Hematopoietic multipotent progenitor cell treated with erythropoietin and hydrocortisone succinate and interleukin-3 and kit ligand, for 17 days (in vitro differentiated cells): ENCODE measurements around the gene UCHL3.

Experiments used
- DNase-seq: peaks from one replicate; pipeline ENCODE4 v3.0.0-alpha.2; 2015; ENCODE audit warnings: low spot score

Gene UCHL3

DNA sequence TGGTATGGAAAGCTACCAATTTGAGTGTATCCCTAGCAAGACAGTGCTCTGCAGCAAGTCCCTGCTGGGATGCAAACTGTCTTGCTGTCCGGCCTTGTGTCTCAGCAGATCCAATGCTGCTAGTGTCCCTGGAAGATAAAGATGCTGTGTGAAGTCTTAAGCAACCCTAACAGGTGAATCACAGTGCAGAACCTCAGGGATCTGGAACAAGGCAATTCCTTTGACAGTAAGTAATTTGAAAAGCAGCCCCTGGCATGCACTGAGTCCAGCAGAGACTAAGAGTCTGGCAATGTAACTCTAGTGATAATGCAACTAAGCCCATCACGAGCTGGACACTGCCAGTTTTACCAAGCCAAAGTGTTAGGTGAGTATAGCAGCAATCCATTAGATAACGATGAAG, 1.7 kb upstream of the UCHL3 start:
- no peak for DNase-seq

DNA sequence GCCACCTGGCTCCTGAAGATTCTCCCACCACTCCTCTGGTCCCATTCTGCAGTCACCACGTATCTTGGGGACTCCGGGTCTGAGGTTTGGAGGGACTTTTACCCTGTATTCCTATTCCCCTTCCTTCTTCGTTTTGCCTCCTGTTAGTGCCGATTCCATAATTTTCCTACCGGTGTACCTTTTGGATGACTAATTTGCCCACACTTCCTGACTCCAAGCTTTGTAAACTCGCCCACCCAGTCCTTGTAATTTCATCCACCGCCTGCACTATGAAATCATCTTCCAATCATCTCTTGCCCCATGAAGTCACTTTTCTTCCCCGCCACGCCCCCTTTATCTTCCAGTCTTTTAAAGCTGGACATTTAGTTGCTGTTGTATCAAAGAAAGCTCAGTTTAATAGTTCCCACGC, 572 bp downstream of the UCHL3 start:
- peak; percentile 45 for DNase-seq

DNA sequence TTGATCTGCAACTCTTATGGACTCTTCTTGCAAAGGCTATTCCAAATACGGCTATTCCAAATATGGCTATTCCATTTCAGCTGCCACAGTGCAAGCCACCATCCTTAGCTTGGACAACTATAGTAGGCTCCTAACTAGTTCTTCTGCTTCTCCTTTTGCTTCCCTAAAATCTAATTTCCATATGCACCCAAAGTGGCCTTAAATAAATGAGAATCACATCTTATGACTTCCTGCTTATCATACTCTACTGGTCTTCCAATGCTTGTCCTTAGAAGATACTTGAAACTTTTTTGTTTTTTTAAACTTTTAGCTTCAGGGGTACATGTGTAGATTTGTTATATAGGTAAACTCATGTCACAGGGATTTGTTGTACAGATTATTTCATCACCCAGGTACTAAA, 4.9 kb downstream of the UCHL3 start:
- no peak for DNase-seq

DNA sequence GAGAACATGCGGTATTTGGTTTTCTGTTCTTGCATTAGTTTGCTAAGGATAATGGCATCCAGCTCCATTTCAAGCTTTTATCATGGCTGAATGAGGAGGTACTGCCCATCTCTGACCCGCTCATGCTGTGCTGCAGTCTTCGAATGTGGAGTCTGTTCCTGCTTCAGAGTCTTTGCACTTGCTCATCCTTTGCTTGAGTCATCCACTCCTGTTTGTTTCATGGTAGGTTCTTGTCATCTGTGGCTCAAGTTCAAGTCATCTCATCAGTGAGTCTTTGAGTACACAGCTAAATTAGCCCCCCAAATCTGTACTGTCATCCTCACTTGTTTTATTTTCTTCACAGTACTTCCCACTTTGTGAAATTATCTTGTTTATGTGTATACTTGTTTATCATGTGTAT, 5.4 kb downstream of the UCHL3 start:
- no peak for DNase-seq

DNA sequence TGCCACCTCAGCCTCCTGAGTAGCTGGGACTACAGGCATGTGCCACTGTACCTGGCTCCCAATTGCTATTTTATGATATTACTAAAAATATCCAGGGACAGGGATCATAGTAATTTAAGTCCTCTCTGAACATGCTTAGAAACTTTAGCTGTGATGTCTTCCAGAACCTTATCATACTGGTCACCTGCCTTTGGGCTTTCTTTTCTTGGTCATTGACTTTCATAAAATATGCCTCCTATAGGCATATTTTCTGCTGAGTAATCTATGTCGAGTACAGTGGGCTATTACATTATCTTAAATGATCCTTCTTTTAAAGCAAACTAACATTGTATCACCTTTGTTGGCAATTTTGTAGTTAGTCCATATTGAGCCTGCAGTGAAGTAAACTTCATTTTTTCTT, 6.2 kb downstream of the UCHL3 start:
- no peak for DNase-seq

GRCh38 chr13:75556961-75557360, 7.4 kb downstream of the UCHL3 start:
- DNase-seq = no peak

GRCh38 chr13:75558145-75558840, 8.7 kb downstream of the UCHL3 start:
- no peak for DNase-seq

GRCh38 chr13:75566658-75567057, 17.1 kb downstream of the UCHL3 start:
- no peak for DNase-seq

DNA sequence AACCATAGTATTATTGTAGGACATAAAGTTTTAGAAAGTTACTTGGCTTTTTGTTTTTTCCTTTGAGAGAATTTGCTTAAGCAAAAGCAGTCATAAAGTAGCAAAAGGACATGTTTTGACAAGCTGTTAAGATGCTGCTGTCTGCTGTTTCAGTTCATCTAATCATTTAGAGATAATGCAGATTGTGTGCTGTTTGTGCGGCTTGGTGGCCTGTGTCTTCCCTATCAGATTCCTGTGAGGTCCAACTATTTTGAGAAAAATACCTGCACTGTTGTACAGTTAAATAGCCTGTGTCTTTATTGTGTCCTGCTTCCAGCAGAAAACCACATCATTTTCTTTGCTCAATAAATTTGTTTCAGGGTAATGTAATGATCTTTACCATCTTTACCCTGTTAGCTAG, 20.0 kb downstream of the UCHL3 start:
- no peak for DNase-seq

DNA sequence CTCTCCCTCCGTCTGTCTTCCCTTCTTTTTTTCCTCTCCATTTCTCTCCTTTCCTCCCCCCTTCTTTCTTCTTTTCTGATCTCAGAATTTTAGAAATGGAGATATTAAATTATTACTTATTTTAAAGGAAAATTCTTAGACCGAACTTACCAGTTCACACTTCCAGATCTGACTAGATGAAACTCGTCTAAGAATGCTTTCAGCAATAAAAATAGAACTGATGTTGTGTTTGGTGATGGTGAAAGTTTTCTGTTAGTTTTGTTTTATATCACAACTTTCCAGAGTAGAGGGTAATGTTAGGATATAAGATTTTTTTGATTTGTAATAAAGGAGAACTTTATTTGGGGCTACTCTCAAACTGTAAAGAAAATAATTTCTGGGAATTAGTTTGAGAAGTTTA, 29.9 kb downstream of the UCHL3 start:
- DNase-seq = no peak

- DNase-seq = no peak
These were observed 32.5 kb downstream of the UCHL3 start for GRCh38 chr13:75581874-75582640.

- DNase-seq = no peak
These were observed 33.5 kb downstream of the UCHL3 start for GRCh38 chr13:75583091-75583490.

DNA sequence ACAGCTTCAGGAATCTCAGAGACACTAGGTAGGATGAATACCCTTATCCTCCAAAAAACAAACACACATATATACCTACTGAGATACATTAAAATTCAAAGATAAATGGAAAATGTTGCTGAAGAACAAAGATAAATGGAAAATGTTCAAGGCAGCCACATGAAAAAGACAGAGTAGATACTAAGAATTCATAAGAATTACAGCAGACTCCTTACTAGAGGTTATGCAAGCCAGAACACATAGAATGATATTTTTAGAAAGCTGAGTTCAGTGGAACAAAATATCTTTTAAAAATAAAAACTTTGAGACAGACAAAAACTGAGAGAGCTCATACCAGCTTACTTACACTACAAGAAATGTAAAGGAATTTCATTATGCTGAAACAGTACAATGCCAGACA, 35.6 kb downstream of the UCHL3 start:
- DNase-seq = no peak

DNA sequence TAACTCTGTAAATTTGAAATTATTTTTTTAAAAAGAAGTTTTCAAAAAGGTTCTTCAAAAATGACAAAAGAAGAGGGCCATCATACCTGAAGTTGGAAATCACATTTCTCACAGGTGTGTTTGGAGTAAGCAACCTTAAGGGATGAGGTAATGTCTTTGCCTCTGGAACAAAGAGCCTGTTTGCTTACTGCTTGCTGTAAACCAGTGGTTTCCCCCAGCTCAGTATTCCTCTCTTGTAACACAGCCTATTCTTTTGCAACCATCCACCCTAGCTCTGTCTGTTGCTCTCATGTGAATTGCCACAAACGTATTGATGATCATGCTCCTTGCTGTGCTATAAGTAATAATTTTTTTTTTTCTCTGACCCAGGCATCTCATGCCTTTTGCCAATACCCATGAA, 38.1 kb downstream of the UCHL3 start:
- DNase-seq = no peak

- DNase-seq = no peak
These were observed 47.1 kb downstream of the UCHL3 start for GRCh38 chr13:75596657-75597182.

- DNase-seq = no peak
These were observed 50.8 kb downstream of the UCHL3 start for GRCh38 chr13:75600371-75600770.

DNA sequence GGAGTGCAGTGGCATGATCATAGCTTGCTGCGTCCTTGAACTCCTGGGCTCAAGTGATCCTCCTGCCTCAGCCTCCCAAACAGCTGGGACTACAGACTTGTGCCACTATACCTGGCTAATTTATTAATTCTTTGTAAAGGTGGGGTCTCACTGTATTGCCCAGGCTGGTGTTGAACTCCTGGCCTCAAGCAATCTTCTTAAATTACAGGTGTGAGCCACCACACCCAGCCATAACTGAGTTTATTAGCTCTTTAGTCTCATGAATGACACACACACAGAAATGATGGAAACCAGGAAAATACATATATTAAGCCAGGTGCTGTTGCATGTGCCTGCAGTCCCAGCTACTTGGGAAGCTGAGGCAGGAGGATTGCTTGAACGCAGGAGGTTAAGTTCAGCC, 53.4 kb downstream of the UCHL3 start:
- DNase-seq = no peak

DNA sequence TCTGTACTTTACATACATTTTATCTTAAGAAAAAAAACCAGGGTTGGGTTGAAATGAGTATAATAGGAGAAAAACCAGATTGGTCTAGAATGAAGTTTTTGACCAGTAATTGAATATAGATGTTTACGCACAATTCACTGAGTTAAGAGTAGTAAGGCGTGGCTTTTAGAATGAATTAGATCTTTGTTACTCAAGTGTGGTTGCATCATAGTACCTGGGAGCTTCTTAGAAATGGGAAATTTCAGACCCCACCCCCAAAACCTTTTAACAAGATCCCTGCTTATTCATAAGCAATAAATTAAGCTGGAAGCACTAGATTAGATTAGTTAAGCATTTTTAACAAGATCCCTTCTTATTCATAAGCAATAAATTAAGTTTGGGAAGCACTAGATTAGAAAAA, 57.9 kb downstream of the UCHL3 start:
- DNase-seq = no peak

DNA sequence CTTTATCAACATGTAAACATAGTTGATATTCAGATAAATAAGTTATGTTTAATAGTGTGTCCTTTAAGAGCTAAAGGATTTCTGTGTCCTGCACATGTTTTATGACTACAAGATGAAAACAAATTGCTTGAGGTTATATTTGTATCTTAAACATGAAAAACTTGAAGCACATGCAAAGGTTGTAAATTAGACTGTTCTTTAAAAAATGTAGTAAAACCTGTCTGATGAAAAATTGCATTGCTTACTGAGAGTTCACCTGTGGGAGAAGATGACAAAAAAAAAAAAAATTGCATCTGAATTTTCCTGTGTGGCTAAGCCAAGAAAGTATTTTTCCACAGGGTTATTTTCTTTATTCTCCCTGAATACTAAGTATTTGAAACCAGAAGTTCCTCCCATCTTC, 60.9 kb downstream of the UCHL3 start:
- DNase-seq = no peak

DNA sequence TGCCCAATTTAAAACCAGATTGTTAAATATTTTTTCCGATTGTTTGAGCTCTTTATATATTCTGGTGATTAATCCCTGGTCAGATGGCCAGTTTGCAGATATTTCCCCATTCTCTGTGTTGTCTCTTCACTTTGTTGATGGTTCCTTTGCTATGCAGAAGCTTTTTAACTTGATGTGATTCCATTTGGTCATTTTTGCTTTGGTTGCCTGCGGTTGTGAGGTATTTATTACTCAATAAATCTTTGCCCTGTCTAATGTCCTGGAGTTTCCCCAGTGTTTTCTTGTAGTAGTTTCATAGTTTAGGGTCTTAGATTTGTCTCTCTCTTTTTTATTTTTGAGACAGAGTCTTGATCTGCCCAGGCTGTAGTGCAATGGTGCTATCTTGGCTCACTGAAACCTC, 62.8 kb downstream of the UCHL3 start:
- DNase-seq = no peak

- no peak for DNase-seq
These were observed 67.6 kb downstream of the UCHL3 start for GRCh38 chr13:75617230-75617629.

DNA sequence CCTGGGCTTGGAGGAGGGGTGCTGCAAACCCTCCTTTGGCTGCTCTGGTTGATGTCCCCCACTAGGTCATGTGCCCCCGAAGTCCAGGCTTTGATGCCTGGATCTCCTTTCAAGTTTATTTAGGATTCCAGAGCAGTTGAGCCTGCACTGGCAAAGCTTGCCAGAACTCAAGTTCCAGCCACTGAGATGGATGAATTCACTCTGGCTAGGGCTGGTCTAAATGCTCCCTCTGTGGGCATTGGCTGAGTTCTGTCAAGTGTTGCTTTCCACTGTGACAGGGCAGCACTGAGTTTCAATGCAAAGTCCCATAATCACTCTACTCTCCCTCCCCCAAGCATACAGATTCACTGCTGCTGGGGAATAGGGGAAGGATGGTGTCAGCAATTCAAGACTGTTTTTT, 68.7 kb downstream of the UCHL3 start:
- no peak for DNase-seq

GRCh38 chr13:75620020-75620419, 70.4 kb downstream of the UCHL3 start:
- DNase-seq = no peak

DNA sequence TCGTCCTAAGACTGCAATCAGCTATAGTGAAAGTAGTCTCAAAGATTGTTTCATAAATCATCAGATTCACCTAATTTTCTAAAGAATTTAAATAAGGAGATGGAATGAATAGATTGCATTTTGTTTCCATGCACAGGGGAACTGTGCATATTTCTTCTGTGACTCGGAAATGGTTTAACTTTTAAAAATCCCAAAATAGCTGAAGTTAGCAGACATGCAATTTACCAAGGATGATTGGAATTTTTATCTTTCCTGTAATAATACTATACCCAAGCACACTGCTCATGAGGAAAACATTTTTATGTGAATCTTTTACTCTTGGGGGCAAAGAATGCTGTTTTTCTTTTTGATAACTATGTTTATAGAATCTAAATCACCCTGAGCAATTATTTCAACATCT, 71.6 kb downstream of the UCHL3 start:
- no peak for DNase-seq
